Natural killer cell treated with Interleukin-12 subunit alpha and Interleukin-12 subunit beta and Interleukin-15 and Interleukin-18, amount 100 ng/mL, for 72 hours (primary cell): ENCODE data around the gene HIRA. TPM values are rescaled to one million over a fixed set of nuclear protein-coding genes. Genes with fewer than 3 reads are reported as not detected.

Experiments used
- ATAC-seq, 2 donors: fragments of 150-1000 bp; cut with Tn5 transposase in 1 of 2; sonication (Bioruptor Pico), chemical (Tn5 transposase) in 1 of 2; 2 replicates each; pipeline ENCODE4 v1.10.0; 2021
- DNase-seq: peaks from one replicate; pipeline ENCODE4 v3.0.0; 2022; ENCODE audit warnings: low spot score
- H3K27ac Mint-ChIP-seq, 2 donors: 1 replicate in 1 of 2; 2 replicates in 1 of 2; pipeline ENCODE4 v1.8.0; 2022; ENCODE audit warnings: mixed read lengths in 2 of 2, mild to moderate bottlenecking in 1 of 2, moderate library complexity in 1 of 2
- H3K27me3 Mint-ChIP-seq, 2 donors: 1 replicate in 1 of 2; 2 replicates in 1 of 2; pipeline ENCODE4 v1.8.0; 2022; ENCODE audit warnings: mixed read lengths in 2 of 2
- H3K36me3 Mint-ChIP-seq: one replicate; pipeline ENCODE4 v1.8.0; 2022; ENCODE audit warnings: mixed read lengths
- H3K4me1 Mint-ChIP-seq, 2 donors: 1 replicate in 1 of 2; 2 replicates in 1 of 2; pipeline ENCODE4 v1.8.0; 2022; ENCODE audit warnings: low read depth in 2 of 2, mixed read lengths in 2 of 2, mild to moderate bottlenecking in 1 of 2
- H3K4me3 Mint-ChIP-seq: one replicate; pipeline ENCODE4 v1.8.0; 2022; ENCODE audit warnings: mixed read lengths
- H3K9me3 Mint-ChIP-seq: 2 replicates; pipeline ENCODE4 v1.8.0; 2022; ENCODE audit warnings: mixed read lengths
- total RNA-seq, 2 donors: library from RNA; stranded (reverse); gene quantifications; one replicate each; pipeline ENCODE4 v1.2.3, GENCODE V29; 2022

The HIRA gene
- total RNA-seq, 2 donors from 2014 or later: 40.5 to 62.7 TPM

DNA sequence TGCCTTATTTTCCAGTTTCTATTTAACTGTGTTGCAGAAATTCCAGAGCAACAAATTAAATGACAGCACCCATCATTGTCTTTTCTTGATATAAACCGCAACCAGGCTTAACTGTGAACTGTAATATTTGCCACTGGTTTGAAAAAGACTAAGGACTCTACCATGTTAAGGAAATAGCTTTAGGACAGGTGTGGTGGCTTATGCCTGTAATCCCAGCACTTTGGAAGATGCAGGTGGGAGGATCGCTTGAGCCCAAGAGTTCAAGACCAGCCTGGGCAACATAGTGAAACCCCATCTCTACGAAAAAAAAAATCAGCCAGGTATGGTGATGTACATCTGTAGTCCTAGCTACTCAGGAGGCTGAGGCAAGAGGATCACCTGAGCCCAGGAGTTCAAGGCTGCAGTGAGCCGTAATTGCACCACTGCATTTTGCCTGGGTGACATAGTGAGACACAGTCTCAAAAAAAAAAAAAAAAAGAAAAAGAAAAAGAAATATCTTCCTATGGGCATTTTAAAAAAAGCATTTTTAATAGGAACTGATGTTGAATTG, 28.8 kb downstream of the HIRA start:
- no peak for DNase-seq
- peaks cover 24% of the 10 kb centered on the region for H3K36me3 Mint-ChIP-seq
- no peak for ATAC-seq
- no peaks in the 10 kb centered on the region for H3K9me3 Mint-ChIP-seq
- no peaks in the 10 kb centered on the region for H3K27me3 Mint-ChIP-seq
- peaks cover 11 to 24% of the 10 kb centered on the region in 2 donors for H3K4me1 Mint-ChIP-seq
- H3K27ac Mint-ChIP-seq: peak overlapping the region in 1 of 2 donors; percentile 61
- H3K4me3 Mint-ChIP-seq: no peak overlapping the region

DNA sequence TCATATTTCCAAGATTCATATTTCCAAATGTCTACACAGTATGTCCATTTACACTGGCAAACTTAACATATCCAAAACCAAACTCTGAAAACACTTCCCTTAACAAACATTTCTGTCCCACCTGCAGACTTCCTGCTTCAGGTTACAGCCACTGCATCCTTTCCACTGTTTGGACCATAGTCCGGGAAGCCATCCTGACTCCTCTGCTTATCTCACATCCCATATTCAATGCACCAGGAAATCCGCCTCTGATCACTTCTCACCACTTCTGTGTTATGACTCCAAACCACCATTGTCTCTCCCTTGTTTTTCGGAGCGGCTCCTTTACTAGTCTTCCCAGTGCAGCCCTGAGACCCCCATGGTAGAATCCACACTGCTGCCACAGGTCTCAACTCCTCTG, 30.1 kb downstream of the HIRA start:
- no peaks in the 10 kb centered on the region for H3K27me3 Mint-ChIP-seq
- no peak overlapping the region for H3K4me3 Mint-ChIP-seq
- peak overlapping the region in 1 of 2 donors; percentile 61 for H3K27ac Mint-ChIP-seq
- ATAC-seq (no peak), DNase-seq (no peak)
- peaks cover 24% of the 10 kb centered on the region for H3K36me3 Mint-ChIP-seq
- H3K9me3 Mint-ChIP-seq: no peaks in the 10 kb centered on the region
- peaks cover 11 to 22% of the 10 kb centered on the region in 2 donors for H3K4me1 Mint-ChIP-seq

DNA sequence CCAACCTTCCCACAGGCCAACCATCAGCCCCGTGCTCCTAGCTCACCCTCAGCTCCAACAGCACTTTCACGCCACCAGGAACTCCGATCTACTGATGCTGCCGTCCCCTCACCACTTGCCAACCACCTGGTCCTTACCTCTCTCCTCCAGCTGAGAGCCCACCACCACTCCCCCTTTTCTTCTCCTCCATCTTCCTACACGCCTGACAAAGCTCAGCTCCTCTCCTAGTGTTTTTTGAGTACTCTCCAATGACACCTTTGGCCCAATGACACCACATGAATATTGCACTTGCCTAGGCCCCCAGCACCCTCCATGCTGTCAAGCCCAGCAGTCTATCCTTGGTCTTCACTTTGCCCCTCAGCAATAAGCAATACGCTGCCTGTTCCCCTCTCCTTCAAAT, 30.7 kb downstream of the HIRA start:
- Mint-ChIP-seq H3K27me3 (no peaks in the 10 kb centered on the region), H3K9me3 (no peaks in the 10 kb centered on the region), H3K4me1 (peaks cover 11 to 21% of the 10 kb centered on the region in 2 donors), H3K4me3 (no peak overlapping the region), H3K27ac (peak overlapping the region in 1 of 2 donors; percentile 61), H3K36me3 (peaks cover 24% of the 10 kb centered on the region)
- no peak for ATAC-seq
- DNase-seq: no peak

DNA sequence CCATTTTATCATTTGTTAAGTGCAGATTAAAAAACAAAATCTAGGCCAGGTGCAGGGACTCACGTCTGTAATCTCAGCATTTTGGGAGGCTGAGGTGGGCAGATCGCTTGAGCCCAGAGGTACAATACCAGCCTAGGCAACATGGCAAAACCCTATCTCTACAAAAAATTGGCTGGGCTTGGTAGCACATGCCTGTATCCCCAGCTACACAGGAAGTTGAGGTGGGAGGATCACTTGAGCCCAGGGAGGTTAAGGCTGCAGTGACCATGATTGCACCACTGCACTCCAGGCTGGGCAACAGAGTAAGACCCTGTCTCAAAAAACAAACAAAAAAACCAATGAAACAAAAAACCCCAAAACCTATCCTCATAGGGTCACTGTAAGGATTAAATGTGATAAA, 32.9 kb downstream of the HIRA start:
- H3K27me3 Mint-ChIP-seq: no peaks in the 10 kb centered on the region
- peak overlapping the region in 1 of 2 donors; percentile 25 for H3K27ac Mint-ChIP-seq
- peaks cover 5 to 21% of the 10 kb centered on the region in 2 donors for H3K4me1 Mint-ChIP-seq
- peaks cover 17% of the 10 kb centered on the region for H3K36me3 Mint-ChIP-seq
- no peak for DNase-seq
- no peak overlapping the region for H3K4me3 Mint-ChIP-seq
- no peaks in the 10 kb centered on the region for H3K9me3 Mint-ChIP-seq
- no peak for ATAC-seq

DNA sequence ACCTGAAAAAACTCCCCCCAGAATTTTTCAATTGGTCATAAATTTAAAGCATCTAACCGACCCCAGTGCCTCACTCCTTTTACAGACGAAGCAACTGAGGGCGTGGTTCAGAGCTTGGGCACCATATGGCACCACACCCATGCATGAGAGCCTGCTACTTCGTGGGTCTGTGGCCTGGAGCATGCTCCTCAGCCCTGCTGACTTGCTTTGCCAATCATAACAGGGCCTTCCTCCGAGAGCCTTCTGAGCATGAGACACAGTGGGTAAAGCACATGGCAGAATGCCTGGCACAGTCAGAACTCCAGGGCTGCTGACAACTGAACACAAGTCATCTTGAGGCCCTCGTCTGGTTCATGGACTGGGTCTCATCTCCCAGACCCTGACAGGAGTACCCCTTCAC, 33.3 kb downstream of the HIRA start:
- H3K36me3 Mint-ChIP-seq: peaks cover 17% of the 10 kb centered on the region
- no peak for DNase-seq
- no peak overlapping the region for H3K4me3 Mint-ChIP-seq
- peaks cover 5 to 21% of the 10 kb centered on the region in 2 donors for H3K4me1 Mint-ChIP-seq
- H3K27ac Mint-ChIP-seq: no peak overlapping the region
- H3K9me3 Mint-ChIP-seq: no peaks in the 10 kb centered on the region
- no peak for ATAC-seq
- H3K27me3 Mint-ChIP-seq: no peaks in the 10 kb centered on the region

DNA sequence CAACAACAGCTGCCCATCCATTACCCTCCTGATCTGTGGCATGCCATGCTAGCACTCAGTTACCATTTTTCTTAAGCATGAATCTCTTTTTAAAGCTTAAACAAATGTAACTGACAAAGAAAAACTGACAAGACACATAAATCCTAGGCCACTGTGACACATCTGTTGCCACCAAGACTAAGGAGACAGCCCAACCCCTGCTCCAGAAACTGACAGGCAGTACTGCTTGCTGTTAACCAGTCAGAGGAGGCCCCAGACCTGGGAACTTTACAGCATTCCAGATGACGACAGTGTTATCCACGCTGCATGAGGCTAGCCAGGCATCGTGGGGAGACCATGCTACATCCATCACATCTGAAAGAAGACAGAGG, 33.8 kb downstream of the HIRA start:
- Mint-ChIP-seq H3K27me3 (no peaks in the 10 kb centered on the region), H3K27ac (no peak overlapping the region), H3K36me3 (peaks cover 17% of the 10 kb centered on the region), H3K9me3 (no peaks in the 10 kb centered on the region), H3K4me1 (peaks cover 5 to 21% of the 10 kb centered on the region in 2 donors), H3K4me3 (no peak overlapping the region)
- ATAC-seq (no peak), DNase-seq (no peak)

DNA sequence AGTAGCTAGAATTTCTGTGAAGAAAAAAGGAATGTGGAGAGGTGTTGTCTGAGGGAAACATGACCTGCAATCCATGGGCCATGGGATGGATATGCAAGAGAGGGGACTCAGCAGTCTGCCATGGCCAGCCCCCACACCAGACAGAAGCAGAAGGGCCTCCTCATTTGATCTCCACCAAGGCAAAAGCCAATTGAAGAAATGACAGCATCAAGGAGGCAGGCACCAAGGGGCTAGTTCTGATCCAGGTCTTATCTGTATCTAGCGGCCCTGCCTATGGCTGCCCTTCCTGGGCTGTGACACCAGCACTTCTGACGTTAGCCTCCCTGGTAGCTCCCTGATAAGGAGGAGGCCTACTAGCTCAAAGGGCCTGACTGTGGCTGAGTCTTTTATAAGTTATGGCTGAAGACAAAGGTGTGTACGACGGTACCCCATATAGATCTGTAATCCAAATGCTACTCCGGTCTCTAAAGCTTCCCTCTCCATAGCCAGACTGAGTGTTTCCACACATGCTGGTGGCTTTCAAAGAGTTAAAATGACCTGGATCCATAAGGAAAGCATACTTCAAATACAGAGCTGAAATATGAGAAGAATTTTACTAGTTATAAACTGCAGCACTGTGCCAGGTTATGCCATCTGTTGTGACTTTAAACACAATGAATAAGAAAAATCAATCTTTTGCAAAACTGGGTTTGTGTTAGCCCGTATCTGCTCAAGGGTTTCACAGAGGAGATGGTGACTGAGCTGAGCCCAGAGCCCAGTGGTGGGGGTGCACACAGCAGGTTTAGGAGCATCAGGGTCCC, 34.4 kb downstream of the HIRA start:
- DNase-seq: no peak
- H3K4me1 Mint-ChIP-seq: peaks cover 5 to 21% of the 10 kb centered on the region in 2 donors
- no peaks in the 10 kb centered on the region for H3K9me3 Mint-ChIP-seq
- ATAC-seq: no peak
- H3K4me3 Mint-ChIP-seq: no peak overlapping the region
- no peaks in the 10 kb centered on the region for H3K27me3 Mint-ChIP-seq
- H3K36me3 Mint-ChIP-seq: peaks cover 15% of the 10 kb centered on the region
- H3K27ac Mint-ChIP-seq: no peak overlapping the region

DNA sequence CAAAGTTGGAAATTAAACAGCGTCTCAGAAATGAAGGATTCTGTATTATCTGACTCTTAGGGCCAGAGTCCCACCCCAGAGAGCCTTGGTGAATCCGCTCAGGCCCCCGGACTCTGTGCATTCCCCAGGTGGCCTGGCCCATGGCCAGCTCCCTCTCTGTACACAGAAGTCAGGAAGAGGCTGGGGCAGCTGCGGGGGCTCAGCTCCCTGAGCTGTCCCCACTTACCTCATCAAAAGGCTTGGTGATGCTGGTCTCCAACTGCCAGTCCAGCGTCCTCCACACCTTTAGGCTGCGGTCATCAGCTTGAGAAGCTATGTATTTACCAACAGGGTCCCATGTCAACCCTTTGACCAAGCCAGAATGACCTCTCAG, 35.0 kb downstream of the HIRA start:
- Mint-ChIP-seq H3K36me3 (peaks cover 10% of the 10 kb centered on the region), H3K27ac (no peak overlapping the region), H3K27me3 (no peaks in the 10 kb centered on the region), H3K4me1 (peaks cover 5 to 21% of the 10 kb centered on the region in 2 donors), H3K9me3 (no peaks in the 10 kb centered on the region), H3K4me3 (no peak overlapping the region)
- DNase-seq (no peak), ATAC-seq (no peak)

DNA sequence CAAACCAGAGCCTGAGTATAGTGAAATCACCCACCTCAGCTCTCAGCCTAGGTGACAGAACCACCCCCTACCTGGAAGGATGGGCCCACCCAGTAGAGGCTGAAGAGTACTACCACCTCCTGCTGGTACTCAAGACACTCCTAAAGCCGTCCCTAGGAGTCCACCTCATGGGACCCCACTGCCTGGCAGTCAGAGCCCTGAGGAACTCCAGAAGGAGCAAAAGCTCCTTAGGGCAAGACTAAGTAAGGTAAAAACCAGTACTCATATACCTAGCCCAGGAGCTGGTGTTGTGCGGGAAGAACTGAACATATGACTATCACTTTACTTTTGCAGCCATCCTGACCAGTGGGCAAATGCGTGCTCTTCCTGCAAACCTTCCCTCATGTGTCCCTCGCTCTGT, 36.3 kb downstream of the HIRA start:
- H3K9me3 Mint-ChIP-seq: no peaks in the 10 kb centered on the region
- H3K36me3 Mint-ChIP-seq: peaks cover 9% of the 10 kb centered on the region
- H3K27me3 Mint-ChIP-seq: no peaks in the 10 kb centered on the region
- peaks cover 0 to 9% of the 10 kb centered on the region in 2 donors for H3K4me1 Mint-ChIP-seq
- H3K27ac Mint-ChIP-seq: no peak overlapping the region
- no peak for DNase-seq
- no peak overlapping the region for H3K4me3 Mint-ChIP-seq
- ATAC-seq: no peak

DNA sequence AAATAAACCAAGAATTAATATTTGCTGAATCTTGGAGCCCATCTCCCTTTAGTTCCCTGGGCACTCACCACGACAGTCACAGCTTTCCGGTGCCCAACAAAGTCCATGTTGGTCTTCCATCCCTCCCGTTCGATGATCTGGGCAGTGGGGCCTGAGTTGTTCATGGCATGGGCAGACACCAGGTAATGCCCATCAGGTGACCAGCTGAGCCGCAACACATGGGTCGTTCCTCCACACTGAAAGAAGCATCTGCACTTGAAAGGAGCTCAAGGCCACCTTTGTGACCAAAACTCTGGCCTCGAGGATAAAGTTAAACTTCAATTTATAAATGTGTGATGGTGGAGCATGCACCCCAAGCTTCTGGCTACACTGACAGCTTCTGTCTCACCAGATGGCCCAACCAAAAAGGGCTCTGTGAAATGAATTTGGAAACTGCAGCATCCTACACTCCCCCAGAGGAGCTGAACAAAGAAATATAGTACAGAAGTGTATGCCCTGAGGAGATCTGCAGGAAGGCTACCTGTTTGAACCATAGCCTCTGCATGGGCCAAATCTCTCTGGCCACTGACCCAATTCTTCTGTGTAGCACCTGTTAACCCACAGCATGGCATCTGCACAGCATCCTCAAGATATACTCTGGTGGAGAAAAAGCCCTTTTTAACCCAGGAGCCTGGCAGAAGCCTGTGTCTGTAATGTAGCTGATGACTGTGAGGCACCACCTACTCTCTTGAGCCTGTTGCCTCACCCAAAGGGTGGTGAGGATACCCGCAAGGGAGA, 37.1 kb downstream of the HIRA start:
- H3K4me3 Mint-ChIP-seq: no peak overlapping the region
- peaks cover 0 to 9% of the 10 kb centered on the region in 2 donors for H3K4me1 Mint-ChIP-seq
- no peaks in the 10 kb centered on the region for H3K27me3 Mint-ChIP-seq
- no peak overlapping the region for H3K27ac Mint-ChIP-seq
- DNase-seq (no peak), ATAC-seq (no peak)
- H3K36me3 Mint-ChIP-seq: peaks cover 9% of the 10 kb centered on the region
- H3K9me3 Mint-ChIP-seq: no peaks in the 10 kb centered on the region

DNA sequence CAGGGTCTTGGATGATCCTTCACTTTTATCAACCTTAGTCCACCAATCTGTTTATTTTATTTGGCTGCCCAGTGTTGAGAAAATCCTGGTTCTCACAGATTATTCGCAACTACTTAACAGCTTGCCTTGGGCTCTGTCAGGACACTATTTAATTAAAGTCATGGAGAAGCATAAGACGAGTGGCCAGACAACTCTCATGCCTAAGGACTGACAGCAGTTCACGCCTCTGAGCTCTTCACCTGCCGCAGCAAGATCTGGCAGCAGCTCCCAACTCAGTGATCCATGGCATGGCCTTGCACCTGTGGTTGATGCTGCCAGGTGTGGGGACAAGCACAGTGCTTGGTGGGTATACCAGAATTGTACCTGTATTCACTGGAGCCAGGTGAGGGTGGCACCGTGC, 37.8 kb downstream of the HIRA start:
- no peak for DNase-seq
- no peak for ATAC-seq
- Mint-ChIP-seq H3K4me3 (no peak overlapping the region), H3K9me3 (no peaks in the 10 kb centered on the region), H3K36me3 (peaks cover 9% of the 10 kb centered on the region), H3K4me1 (peaks cover 0 to 6% of the 10 kb centered on the region in 2 donors), H3K27ac (no peak overlapping the region), H3K27me3 (no peaks in the 10 kb centered on the region)

DNA sequence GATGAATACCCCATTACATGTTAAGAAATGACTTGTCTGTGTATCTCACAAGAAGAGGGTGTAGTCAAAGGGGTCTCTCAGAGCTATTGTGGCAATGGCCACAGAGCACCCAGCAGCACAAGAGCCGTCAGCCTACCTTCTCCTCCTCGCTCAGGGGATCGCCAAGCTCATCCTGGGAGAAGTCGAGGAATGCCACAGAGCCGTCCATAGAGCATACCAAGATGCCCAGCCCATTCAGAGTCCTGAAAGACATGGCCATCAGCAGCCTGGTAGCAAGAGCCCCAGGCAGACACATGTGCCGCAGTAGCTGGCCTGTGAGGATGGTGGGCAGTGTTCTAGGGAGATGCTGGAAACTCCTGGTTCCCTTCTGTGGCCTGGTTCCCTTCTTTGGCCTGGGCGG, 44.0 kb downstream of the HIRA start:
- peaks cover 15% of the 10 kb centered on the region for H3K36me3 Mint-ChIP-seq
- ATAC-seq (no peak), DNase-seq (no peak)
- peak overlapping the region in 1 of 2 donors; percentile 27 for H3K27ac Mint-ChIP-seq
- no peaks in the 10 kb centered on the region for H3K9me3 Mint-ChIP-seq
- no peaks in the 10 kb centered on the region for H3K27me3 Mint-ChIP-seq
- no peak overlapping the region for H3K4me3 Mint-ChIP-seq
- no peaks in the 10 kb centered on the region for H3K4me1 Mint-ChIP-seq

DNA sequence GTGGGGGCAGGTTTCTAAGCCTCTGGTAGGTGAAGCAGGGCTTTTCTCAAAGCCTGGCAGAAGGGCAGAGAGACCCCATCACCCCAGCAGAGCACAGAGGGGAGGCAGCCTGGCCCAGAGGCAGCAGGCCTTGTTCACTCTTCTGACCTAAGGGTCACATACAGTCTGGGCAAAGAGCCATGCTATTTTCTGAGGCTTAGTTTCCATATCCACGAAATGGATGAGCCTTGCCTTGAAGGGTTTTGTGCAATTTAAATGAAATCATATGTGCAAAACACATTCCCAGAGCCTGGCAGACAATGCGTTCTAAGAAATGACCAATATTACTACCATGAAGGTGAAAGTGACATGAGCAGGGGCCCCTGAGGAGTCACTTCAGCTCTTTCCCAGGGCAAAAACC, 44.5 kb downstream of the HIRA start:
- Mint-ChIP-seq H3K4me3 (no peak overlapping the region), H3K4me1 (no peaks in the 10 kb centered on the region), H3K27me3 (no peaks in the 10 kb centered on the region), H3K36me3 (peaks cover 20% of the 10 kb centered on the region), H3K27ac (peak overlapping the region in 1 of 2 donors; percentile 27), H3K9me3 (no peaks in the 10 kb centered on the region)
- no peak for DNase-seq
- no peak for ATAC-seq

DNA sequence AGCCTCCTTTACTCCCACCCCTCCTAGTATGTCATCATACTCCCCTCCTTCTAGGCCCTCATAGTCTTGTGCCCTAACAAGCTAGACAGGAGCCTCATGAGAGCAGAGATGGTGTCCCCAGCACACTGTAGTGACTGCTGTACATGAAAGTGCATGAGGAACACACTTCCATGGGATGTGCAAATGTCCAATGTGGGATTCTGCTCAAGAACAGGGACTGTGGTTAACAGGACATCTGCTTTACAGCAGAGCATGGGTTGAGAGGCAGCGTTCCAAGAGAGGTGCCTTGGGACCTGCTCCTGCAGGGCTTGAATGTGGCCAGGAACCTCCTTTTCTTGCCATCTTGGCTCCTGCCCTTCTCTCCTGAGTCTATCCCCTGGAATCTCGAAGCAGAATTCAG, 45.3 kb downstream of the HIRA start:
- no peak for ATAC-seq
- H3K4me3 Mint-ChIP-seq: no peak overlapping the region
- peaks cover 23% of the 10 kb centered on the region for H3K36me3 Mint-ChIP-seq
- DNase-seq: no peak
- no peaks in the 10 kb centered on the region for H3K4me1 Mint-ChIP-seq
- no peaks in the 10 kb centered on the region for H3K9me3 Mint-ChIP-seq
- H3K27ac Mint-ChIP-seq: no peak overlapping the region
- no peaks in the 10 kb centered on the region for H3K27me3 Mint-ChIP-seq
